Transverse colon (tissue), 4 donors: ENCODE results near the gene LEF1.

ENCODE experiments used
- CTCF ChIP-seq, 5 experiments: fragments of 200-600 bp in 3 of 5; fragments of 450-650 bp in 2 of 5; sonication (generic) in 3 of 5; IDR thresholded peaks; 1 replicate in 2 of 5; 2 replicates in 3 of 5; pipeline ENCODE4 v1.5.1; 2016 to 2017; ENCODE audit warnings: antibody characterized with exemption in 5 of 5, inconsistent platforms in 3 of 5, mild to moderate bottlenecking in 2 of 5, moderate library complexity in 1 of 5
- POLR2AphosphoS5 ChIP-seq, 3 donors: sonication (generic); formaldehyde crosslinking; IDR thresholded peaks; one replicate each; pipeline ENCODE4 v1.6.1; 2016; ENCODE audit warnings: antibody characterized with exemption in 3 of 3

- no peak for TF ChIP-seq POLR2AphosphoS5 (IDR thresholded peaks at IDR 0.05)
- TF ChIP-seq CTCF (IDR thresholded peaks at IDR 0.05), result no peak
Measured at GRCh38 chr4:108188770-108189169, 20.0 kb upstream of the LEF1 start.
